Measurements from ENCODE around the gene TEKT1.

- TF ChIP-seq POLR2A (IDR thresholded peaks at IDR 0.05) (no peak), CTCF (IDR thresholded peaks at IDR 0.05) (no peak)
Measured at GRCh38 chr17:6823011-6823442, 8.5 kb downstream of the TEKT1 start.

Data from lower leg skin (tissue), 3 donors.